Activated naive CD4-positive, alpha-beta T cell treated with Interleukin-2 at 50 U/mL for 16 hours (primary cell): ENCODE data around the gene LDHD.

Source experiments
- DNase-seq: peaks from one replicate; pipeline ENCODE4 v3.0.0-alpha.2; 2020

LDHD gene

DNA sequence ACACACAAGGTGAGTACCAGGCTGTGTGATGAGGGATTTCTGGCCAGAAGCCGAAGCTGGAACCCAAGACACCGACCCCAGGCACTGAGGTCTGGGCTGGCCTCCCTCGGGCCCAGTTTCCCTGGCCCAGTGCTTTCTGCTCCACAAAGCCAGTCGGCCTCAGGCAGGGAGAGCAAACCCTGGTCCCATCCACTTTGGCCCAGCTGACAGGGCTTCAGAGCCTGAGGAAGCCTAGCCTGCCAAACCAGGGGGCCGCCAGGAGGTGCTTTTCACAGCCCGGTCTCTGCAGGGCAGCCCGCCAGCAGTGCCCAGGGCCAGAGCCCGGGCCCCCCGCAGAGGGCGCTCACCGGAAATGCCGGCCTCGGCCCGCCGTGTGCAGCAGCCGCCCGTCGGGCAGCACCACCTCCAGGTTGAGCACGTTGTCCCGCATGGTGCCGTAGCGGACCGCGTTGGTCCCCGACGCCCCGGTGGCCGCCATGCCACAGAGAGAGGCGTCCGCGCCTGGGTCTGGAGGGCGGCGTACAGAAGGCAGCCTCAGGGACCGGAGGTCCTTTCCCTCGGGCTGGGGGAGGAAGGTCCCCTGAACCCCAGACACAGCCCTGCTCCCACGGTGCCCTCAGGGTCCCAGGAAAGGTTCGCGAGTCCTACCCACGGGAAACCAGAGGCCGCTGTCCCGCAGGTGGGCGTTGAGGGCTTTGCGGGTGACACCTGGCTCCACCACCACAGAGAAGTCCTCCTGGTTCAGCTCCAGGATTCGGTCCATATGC, 2.2 kb downstream of the LDHD start:
- DNase-seq, result no peak

DNA sequence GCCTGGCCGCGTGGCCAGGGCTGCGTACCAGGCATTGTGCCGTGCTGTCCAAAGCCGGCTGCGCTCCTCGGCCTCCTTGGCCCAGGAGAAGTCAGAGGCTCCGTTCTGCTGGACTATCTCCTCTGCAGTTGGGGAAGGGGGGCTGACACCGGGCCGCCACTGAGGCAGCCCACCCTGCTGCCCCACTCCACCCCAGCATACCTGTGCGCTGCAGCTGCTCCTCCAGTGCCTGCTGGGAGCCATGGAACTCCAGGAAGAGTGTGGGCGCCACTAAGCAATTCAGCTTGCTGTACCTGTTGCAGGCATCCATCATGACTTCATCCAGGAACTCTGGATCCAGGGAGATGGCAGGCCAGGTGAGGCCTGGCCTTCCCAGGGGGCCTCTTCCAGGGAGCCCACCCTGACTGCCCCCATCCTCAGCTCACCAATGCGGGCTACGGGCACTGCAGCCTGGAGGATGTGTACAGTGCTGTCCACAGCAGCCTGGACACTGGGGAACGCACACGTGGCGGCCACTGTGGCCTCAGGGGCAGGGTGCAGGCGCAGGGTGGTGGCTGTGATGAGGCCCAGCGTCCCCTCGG, 2.9 kb downstream of the LDHD start:
- no peak for DNase-seq

DNA sequence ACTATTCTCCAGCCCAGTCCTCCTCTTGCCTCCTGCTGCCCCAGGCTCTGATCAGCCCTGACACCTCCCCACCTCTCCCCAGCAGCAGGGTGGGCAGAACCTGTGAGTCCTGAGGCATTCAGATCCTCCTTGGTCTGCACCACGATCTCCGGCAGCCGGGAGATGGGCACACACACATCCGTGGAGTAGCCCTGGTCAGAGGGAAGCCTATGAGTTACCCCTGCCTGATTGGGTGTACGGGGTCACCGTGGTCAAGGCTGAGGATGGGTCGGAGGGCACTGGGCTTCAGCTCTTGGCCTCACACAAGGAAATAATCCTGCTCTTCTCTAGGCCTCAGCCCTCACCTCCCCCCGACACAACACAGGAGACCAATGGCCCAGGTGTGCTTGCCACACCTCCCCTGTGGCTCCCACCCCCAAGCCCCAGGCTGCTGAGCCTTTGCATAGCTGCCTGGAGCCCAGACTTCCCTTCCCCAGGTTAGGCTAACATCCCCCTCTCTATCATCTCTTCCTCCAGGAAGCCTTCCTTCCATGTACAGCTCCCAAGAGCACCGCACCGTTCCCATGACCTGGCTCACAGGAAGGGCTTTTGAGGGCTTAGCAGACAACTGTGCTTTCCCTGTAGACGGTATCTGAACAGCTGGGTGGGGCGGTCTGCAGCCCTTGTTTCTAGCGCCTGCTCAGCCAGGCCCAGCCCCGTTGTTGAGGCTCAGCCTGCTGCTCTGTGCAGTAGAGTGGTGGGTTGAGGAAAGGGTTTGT, 3.7 kb downstream of the LDHD start:
- DNase-seq, result no peak

DNA sequence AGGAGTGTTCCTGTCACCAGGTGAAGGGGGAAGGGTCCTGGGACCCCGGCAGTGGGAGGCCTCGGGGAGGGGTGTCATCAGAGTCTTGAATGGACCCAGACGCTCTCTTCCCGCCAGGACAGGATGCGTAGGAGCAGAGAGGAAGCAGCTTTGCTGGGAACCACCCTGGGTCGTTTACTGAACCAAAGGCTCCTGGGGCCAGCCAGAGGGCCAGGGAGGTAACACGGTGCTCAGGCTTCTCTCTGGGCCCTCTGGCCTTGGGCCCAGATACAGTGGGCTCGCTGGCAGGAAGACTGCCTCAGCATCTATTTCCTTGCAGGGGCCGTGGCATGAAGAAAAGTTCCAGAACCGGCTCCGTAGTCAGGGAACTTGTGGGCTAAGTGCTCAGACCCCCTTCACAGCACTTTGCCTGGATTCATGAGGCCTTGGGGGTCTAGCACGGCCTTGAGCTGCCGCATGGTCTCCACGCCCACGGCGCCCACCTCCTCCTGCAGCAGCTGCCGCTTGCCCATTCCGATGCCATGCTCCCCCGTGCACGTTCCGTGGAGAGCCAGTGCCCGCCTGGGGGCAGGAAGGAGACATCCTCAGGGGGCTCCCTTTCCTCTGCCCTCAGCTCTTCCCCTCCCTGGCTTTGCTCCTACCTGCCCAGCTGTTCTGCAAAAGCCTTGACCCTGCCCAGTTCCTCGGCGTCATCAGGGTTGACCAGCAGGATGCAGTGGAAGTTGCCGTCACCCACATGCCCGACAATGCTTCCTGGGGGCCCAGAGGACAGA, 4.4 kb downstream of the LDHD start:
- DNase-seq, result no peak

DNA sequence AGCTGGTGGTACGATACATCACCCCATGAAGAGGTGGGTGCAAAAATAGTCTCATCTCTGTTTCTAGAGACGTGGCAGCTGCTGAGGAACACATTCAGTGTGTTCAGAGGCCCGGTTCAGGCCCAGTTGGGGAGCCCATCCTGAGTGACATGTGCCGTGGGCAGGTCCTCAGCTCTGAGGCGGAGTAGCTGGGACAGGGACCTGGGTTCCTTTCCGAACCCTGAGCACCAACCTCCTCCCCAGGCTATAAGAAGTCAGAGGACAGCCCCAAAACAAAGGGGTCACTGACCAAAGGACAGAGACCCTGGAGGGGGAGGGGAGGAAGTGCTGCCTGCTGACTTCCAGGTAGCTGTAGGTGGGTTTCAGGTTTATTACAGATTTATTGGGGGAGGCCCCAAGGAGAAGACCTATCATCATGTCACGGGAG, 5.1 kb downstream of the LDHD start:
- no peak for DNase-seq

DNA sequence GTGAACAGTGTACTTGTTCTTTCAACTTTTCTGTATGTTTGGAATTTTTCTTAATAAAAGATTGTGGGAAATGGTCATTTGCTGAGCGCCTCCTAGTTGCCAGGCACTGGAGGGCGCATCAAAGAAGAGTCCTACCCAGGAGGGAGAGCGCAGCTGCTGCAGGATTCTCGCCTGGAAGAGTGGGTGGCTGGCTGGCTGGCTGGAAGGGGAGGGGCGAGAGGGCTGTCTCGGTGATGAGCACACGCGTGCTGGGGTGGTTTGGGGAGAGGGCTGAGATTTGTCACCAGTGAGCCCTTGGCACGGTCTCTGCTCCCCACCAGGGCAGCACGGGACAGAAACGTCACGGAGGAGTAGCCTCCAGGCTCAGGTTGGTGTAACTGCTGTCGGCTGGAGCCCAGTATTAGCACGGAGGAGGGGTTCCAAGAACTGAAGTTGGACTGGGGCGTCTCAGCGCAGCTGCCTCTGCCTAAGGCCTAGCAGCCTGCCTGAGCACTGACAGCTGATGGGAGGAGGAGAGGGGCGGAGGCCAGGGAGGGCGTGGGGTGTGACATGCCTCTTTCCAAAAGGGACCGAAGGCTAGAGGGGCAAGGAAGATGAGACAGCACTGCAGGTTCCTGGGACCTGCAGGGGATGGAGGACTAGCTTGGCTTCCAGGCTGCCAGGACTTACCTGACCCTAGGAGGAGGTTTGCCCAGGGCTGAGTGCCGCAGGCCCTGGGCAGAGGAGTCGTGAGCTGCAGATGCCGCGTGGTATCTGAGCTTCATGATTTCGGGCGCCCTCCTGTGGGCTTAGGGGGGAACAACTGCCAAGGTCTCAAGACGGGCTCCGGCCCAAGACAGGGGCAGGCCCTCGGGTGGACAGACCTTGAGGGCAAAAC, 5.7 kb downstream of the LDHD start:
- DNase-seq, result peak; percentile 84

DNA sequence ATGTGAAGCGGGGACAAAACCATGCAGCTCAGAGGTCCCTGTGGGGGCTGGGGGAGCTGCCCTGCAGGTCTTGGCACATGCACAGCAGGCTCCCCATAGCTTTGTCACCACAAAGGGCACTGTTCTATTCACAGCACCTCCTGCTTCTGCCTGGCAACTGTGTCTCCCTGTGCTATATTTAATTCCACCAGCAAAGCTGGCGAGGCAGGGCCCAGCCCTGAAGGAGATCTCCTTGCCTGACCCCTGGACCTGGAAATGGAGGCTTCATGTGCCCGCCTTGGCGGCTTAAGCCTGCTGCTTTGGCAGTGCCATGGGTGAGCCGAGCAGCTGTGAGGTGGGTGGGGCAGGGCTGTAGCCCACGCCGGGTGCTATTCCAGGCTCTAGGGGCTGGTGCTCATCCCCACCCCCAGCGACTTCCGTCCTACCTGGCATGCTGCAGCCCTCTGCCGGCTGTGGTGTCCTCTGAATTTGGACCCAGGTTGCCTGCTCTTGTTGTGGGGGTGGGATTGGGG, 6.8 kb downstream of the LDHD start:
- no peak for DNase-seq

DNA sequence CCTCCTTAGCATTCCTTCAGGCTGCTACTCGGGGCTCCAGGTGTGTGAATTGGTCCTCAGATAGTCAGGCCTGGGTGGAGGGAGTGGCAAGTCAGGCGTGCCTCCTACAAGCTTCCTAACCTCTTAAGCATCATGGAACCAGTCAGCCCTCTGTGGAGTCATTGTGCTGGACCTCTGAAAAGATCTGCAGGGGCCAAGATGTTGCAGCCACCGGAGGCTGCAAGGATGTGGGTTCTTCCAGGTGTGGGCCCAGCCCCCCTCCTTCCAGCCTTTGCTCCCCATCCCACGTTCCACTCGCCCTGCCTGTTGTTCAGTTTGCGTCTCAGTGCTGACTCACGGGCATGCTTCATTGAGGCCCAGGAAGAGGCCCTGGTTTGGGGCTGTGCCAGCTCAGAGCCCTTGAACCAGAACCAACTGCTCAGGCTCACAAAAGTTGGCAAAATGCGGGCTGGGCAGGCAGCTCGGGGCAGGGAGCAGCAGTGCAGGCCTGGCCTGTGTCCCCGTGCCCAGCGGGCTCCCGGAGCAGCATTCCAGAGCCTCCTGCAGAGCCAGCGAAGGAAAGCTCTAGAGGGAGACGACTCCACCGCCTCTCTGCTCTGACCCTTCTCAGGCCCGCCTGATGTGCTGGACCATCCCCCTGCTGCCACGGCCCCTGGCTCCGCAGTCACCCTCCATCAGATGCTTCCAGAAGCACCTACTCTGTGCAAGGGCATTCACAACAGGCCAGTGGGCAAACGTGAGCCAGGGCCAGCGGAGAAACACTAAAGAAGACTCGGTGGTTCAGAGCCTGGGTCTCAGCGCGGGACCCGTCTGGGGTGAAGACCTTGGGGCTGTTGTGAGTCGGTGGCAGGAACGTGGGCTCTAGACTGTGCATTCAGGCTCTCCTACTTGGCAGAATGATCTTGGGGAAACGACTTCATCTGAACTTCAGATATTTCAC, 7.5 kb downstream of the LDHD start:
- DNase-seq, result peak; percentile 86

DNA sequence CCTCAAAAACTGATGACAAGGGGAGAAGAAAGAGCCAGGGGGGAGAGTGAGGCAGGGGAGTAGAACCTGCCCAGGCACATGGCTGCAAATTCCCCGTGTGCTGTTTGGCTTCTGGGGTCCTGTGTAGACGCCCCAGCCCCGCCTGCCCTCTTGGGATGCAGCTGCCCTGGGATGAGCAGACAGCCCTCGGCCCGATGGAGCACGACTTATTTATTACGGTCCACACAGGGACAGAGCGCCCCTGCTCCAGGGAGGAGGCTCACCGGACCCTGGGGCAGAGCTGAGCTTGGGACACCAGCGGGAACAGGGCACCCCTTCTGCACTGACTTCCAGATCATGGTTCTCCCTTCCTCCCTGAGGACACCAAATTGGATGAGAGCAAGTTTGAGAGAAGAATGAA, 9.1 kb downstream of the LDHD start:
- no peak for DNase-seq

DNA sequence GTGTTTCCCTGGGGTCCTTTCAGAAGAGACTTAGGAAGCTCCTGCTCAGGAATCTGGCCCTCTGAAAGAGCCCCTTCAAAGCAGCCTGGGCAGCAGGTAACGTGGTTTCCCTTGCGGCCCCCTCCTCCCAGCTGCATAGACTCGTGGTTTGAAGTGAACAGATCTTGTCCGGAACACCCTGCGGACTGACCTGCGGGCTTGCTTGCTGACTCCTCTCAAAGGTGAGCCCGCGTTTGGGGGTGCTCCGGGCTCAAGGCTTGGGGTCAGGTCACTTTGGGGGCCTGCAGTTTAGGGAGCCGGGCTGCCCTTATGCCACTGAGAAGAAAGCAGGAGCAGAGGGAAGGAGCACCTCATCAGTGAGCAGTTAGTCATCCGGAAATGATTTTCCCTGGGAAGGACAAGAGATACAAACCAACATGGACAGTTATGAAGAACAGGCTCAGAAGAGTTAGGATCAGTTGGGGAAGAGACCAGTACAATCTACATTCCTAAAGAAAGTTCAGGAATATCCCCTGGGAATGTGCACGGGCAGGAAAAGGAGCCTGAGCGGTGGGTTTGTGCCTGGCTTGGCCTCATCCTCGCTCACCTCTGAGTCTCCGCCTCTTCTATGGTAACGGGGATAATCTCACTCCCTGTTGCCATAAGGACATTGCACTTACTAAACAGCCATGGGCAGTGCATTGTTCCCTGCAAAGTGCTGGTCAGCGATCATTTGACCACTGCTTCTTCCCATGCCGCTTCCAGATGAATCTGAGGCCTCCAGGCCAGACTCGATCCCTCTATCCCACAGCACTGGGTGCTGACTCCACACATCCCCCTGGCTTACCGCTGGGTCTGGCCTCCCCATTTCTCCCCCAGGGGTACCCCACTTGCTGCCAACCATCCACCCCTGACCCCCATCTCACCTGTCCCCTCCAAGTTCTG, 10.0 kb downstream of the LDHD start:
- DNase-seq, result no peak

DNA sequence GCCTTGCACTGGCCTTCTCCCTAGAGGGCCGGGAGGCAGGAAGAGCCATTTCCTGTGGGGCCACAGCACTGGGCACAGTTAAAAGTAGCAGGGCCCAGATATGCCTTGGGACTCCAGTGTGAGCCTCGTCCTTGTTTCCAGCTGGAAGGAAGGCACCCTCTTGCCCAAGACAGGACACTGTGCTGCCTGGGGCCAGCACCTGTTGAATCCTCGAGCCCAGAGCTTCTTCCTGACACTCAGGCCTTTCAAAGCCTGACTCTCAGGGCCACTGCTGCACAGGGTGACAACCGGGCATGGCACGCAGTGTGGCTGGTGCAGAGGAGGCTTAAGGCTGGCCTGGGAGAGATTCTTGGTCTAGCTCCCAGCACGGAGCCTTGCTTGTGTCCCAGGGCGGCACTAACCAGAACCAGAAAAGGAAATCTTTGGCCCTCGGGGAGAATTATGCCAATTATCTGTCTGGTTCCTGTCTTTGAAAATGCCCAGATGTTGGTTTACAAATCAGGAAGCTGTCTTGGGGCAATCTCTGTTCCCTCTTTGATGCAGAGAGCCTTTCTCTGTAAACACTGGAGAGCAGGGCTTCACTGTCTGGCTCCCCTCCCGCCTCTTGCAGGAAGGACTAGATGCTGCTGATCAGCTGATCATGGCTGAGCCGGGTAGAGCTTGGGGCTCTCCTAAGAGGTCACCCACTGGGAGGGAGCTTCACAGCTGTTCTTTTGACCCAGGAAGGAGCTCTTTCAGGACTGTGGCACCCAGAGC, 11.1 kb downstream of the LDHD start:
- no peak for DNase-seq

DNA sequence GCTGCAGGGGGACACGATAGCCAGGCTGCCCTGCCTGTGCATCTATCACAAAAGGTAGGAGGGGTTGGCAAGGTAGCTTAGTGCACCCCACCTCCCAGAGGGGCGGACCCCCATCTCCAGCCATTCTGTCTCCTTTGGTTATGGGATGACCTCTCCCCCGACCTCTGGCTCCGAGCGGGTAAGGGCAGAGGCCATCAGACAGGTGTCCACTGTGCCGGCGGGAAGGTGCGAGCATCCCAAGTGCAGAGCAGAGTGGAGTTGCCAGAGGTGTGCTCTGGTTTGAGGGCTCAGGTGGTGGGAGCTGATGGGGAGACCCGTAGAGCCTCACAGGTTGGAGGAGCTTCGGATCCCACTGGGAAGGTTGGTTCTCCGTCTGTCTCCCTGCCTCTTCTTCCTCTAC, 11.7 kb downstream of the LDHD start:
- DNase-seq, result no peak

DNA sequence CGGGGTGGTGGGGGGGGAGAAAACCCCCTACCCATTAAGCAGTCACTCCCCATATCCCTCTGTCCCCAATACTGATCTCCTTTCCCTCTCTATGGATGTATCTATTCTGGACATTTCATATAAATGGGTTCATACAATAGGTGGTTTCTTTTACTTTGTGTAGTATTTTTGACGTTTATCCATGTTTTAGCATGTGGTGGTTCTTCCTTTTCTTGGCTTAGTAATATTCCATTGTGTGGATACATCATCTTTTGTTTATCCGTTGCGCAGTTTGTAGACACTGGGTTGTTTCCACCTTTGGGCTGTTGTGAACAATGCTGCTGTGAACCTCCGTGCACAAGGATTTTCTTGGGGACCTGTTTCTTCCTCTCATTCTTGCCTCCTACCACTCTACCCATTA, 12.6 kb downstream of the LDHD start:
- DNase-seq, result no peak

DNA sequence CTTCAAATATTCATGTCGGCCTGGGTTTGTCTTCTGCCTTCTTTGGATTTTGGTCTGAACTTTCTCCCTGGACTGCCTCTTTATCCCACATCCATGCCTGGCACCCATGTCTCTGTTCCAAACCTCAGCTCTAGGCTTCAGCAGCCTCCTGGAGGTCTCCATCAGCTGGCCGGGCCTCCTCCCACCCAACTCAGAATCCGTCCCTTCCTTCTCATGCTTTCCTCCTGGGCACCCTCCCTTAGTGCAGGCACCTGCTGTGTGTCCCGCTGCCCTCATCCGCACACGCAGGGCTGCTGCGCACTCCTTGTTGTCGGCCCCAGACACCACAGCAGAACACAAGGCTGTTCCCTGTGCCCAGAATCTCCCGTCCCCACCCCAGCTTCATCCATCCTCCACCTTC, 14.0 kb downstream of the LDHD start:
- DNase-seq, result no peak

DNA sequence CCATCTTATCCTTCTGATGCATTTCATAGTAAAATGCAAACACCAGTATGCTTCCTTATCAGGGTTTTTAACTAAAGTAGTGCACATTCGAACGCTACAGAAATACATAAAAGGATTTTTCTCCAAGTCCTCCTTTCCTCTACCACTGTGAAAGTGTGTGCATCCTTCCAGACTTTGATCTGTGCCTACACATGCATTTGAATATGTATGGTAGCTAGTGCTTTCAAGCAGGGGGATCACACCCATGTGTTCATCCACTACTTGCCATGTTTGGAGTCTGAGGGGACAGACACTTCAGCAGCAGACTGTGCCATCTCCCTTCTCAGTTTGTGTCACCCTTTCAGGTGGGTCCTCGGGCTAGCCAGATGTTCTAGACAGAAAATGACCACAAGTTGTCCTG, 14.9 kb downstream of the LDHD start:
- no peak for DNase-seq

DNA sequence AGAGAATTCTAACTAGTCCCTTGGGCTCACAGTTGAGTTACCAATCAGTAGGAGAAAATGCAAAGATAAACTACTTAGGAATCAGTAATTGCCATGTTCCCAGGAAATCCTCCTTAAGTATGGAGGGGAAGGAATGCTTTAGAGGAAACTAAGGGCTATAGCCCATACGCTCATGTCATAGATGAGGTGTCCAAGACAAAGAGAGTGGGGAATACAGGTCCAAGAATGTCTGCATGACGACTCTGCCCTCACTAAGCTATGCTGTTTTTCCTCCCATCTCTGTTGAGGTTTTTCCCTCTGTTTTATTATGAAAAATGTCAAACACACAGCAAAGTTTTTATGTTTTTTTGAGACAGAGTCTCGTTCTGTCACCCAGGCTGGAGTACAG, 16.0 kb downstream of the LDHD start:
- DNase-seq, result no peak

DNA sequence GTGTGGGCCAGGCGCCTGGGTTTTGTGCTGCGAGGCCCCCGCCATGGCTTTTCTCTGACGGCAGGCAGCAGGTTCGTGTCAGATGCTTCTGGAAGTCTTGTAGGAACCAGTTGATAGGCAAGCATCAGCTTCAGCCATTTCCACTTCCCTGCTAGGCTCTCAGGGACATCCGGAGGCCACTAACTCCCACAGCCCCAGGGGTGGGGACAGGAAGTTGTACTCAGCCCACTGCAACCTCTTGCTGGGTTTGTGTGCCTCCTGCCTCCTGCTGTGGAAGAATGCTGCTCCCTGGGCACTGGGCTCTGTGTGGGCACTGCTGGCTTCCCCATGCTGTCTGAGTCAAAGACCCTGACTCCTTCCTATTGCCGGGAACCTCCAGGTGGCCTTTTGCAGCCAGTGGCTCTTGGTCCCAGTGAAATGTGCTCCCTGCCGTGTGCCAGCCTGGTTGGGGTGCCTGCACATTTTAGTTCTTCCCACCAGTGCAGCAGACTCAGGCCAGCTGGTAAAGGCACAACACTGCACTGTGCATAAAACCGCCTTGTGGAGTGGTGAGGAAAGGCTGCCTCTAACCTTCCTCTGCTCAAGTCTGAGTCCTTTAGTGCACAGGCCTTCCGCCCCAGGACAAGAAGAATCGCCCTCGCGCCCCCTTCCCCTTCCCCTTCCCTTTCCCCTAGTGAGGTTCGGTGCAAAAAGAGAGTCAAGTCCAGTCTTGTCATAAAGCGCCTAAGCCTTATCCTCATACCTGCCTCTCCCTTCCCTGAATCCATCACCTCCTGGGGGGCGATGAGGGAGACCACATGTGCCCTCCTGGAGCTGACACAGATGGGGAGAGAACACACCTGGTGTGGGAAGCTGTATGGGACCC, 16.6 kb downstream of the LDHD start:
- DNase-seq, result peak; percentile 51

DNA sequence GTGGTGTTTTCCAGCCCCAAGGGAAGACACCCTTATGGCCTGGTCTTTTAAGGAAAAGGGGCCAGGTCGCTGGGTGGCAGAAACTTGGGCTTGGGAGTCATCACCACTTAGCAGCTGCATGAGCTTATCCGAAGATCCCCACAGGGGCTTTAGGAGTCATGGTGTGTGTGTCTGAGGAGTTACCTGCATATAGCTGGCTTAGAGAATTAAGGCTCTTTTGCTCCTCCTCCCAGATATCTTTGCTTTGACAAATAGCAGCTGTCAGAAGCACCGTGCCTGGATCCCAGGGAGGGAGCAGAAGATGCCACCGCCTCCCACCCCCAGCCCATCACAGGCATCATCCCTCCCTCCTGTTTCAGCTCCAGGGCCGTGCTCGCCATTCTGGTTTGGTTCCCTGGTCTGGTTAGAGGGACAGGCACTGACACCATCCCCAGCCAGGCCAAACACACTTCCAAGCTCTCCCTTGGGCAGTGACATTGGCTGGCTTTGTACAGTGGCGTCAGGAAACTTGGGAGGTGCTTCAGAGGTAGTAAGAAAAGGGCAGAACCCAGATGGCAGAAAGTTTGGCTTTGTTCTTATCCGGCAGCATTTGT, 17.4 kb downstream of the LDHD start:
- DNase-seq, result no peak
